Activated CD4-positive, alpha-beta T cell treated with anti-CD3 and anti-CD28 coated beads for 48 hours (primary cell): ENCODE data around the gene NUMBL.
"Not testable (repeated sequence)": the region's sequence is repeated elsewhere in the genome, so short reads cannot be mapped to it uniquely, and the experiment has no call there.

Experiments
- DNase-seq: peaks from one replicate; pipeline ENCODE4 v3.0.0-alpha.2; 2020

NUMBL gene

DNA sequence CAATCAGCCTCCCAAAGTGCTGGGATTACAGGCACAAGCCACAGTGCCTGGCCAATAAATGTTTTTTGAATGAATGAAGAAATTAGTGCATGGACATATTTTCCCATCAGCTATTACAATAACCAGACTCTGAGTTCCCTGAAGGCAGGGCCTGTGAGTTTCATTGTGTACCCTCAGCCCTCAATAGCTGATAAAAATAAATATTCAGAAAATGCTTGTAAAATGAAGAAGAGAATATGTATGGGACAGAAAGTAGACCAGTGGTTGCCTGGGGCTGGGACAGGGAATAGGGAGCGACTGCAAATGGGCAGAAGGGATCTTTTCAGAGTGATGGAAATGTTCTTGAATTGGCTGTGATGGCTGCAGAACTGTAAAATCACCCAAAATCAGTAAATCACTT is 28.8 kb downstream of the NUMBL start:
- no peak for DNase-seq

DNA sequence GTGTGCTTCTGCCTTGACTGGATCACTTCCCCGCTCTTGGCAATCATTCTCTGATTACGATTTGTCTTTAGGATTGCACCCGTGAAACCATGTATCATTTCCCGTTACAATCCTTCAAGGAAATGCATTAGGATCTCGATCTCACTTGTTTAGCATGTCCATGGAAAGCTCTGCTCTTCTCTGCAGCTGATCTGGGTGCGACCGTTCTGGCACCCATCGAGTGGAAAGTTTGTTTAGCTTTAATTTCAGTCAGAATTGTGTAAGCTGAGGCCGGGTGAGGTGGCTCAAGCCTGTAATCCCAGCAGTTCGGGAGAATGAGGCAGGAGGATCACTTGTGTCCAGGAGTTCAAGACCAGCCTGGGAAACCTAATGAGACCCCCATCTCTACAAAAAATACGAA is 30.9 kb downstream of the NUMBL start:
- no peak for DNase-seq

DNA sequence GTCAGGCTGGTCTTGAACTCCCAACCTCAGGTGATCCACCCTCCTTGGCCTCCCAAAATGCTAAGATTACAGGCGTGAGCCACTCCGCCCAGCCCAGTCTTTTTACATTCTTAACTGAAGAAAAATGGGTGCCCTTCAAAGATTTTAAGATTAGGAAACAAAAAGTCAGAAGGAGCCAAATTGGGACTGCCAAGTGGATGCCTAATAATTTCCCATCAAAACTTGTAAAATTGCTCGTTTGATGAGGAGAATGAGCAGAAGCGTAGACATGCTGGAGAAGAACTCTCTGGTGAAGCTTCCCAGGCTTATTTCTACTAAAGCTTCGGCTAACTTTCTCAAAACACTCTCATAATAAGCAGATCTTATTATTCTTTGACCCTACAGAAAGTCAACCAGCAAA is 31.3 kb downstream of the NUMBL start:
- no peak for DNase-seq

DNA sequence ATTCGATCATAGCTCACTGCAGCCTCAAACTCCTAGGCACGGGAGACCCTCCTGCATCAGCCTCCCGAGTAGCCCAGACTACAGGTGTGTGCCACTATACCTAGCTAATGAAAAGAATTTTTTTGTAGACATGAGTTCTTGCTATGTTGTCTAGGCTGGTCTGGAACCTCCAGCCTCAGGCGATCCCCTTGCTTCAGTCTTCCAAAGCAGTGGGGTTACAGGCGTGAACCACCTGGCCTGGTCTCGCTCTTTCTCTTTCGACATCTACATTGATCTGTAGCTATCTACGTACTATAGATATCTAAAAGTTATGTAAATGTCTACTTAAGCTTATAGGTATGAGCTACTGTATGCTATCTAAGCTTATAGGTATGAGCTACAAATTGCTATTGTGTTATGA is 32.4 kb downstream of the NUMBL start:
- DNase-seq, result no peak

DNA sequence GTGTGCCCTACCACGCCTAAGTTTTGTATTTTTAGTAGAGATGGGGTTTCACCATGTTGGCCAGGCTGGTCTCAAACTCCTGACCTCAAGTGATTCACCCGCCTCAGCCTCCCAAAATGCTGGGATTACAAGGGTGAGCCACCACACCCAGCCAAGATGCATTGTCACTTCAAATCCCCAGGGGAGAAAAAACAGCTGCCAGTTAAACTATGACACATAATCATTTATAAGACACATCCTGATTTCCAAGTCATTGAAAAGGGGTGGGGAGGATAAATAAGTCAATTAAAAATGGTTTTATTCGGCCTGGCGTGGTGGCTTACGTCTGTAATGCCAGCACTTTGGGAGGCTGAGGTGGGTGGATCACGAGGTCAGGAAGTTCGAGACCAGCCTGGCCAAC is 34.8 kb downstream of the NUMBL start:
- DNase-seq, result not testable (repeated sequence)

DNA sequence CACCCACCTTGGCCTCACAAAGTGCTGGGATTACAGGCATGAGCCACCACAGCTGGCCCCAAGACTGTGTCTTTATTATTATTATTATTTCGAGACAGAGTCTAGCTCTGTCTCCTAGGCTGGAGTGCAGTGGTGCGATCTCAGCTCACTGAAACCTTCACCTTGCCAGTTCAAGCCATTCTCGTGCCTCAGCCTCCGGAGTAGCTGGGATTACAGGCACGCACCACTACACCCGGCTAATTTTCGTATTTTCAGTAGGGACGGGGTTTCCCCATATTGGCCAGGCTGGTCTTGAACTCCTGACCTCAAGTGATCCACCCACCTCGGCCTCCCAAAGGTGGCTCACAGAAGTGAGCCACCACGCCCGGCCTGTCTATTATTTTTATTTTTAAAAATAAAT is 38.1 kb downstream of the NUMBL start:
- not testable (repeated sequence) for DNase-seq

DNA sequence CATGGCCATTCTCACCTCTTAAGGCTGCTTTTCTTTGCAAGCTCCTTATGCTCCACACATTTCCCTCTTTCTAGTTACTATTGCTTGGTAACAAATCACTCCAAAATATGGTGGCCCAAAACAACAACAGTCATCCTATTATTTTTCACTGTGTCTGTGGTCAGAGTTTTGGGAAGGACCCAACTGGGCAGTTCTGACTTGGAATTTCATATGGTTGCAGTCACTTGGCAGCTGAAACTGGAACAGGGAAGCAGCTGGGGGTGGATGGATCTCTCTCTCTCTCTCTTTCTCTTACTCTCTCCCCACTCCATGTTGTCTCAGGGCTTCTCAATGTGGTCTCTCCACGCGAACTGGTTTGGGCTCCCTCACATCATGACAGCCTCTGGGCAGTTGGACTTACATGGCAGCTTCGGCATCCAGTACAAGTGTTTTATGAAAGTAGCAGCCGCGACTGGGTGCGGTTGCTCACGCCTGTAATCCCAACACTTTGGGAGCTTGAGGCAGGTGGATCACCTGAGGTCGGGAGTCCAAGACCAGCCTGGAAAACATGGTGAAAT is 39.6 kb downstream of the NUMBL start:
- no peak for DNase-seq

DNA sequence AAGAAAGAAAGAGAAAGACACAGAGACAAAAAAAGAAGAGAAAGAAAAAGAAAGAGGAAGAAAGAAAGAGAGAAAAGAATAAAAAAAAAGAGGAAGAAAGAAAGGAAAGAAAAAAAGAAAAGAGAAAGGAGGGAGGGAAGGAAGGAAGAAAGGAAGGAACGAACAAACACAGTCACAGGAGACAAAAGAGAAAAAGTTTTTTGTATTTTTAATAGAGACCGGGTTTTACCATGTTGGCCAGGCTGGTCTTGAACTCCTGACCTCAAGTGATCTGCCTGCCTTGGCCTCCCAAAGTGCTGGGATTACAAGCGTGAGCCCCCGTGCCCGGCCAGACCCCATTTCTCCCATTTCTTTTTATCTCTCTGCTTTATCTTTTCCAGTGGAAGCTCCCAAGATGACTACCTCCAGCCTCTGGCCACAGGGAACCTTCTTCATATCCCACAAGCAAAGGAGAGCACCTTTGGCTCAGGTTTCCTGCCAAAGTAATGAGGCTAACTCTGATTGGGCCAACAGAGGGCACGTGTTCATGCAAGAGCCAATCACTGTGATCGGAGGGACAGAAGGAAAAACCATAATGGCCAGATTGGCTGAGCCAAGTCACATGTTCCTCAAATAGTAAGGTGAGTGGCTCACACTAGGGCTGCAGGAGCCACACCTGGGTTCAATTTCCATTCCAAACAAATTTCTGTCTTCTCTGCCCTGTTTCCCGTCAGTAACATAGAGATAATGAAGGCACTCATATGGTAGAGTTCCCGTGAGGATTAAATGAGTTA is 40.4 kb downstream of the NUMBL start:
- not testable (repeated sequence) for DNase-seq

DNA sequence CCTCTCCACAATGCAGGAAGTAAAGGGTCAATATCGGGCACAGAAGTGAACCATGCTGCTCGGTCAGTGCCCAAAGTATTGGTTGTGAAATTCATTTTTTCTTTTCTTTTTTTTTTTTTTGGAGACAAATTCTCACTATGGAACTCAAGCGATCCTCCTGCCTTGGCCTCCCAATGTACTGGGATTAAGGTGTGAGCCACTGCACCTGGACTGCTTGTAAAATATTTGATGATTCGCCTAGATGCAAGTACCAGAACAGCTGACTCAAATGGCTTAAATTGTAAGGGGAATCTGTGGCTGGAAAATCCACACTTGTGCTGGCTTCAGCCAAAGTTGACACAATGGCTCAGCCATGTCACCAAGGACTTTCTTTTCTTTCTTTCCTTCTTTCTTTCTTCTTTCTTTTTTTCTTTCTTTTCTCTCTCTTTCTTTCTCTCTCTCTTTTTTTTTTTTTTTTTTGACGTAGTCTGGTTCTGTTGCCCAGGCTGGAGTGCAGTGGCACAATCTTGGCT is 43.7 kb downstream of the NUMBL start:
- DNase-seq, result no peak

DNA sequence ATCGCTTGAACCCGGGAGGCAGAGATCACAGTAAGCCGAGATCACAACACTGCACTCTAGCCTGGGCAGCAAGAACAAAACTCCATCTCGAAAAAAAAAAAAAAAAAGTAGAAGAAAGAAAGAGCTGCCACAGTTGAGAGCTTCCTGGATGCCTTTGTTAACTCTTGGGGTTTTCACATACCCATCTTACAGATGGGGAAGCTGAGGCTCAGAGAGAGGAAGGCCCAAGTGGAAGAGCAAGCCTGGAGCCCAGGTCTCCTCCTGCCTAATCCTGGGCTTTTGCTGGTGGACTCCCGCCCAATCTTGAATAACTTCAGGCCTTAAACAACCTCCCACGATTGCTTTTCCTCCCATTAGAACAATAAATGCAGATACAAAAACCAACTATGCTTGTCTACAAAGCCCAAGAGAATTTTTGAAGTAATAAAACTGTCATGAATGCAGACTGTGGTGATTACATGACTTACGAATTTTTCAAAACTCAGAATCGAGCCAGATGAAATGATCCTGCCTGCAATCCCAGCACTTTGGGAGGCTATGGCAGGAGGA is 47.6 kb downstream of the NUMBL start:
- no peak for DNase-seq

DNA sequence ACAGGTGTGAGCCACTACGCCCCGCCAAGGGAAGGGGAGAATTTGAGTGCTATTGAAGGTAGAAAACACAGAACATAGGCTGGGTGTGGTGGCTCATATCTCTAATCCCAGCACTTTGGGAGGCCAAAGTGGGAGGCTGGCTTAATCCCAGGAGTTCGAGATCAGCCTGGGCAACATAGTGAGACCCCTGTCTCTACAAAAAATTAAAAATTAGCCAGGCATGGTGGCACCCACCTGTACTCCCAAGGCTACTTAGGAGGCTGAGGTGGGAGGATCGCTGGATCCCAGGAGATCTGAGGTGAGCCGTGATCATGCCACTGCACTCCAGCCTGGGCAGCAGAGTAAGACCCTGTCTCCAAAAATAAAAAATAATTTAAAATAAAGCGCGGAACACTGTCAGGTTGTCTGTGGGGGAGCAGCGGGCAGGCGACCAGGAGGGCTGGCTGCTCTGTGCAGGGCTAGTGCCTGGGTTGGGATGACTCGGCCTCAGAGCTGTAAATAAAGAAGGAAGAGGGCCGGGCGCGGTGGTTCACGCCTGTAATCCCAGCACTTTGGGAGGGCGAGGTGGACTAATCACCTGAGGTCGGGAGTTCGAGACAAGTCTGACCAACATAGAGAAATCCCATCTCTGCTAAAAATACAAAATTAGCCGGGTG is 48.3 kb downstream of the NUMBL start:
- no peak for DNase-seq

DNA sequence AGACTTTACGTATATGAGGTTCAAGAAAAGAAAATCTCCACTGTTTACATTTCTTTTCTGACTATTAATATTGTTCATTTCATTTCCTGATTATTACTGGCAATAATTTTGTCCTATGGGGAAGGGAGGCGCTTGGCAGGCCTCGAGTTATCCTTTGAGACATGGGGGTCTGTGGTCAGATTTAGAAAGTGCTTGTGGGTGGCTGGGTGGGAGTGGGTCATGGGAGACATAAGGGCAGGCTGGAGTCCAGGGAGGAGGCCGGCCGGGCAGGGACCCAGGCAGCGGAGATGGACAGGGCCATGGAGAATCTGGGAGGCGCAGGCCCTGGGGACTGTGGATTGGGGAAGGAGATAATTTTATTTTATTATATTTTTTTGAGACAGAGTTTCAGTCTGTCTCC is 49.2 kb downstream of the NUMBL start:
- no peak for DNase-seq

DNA sequence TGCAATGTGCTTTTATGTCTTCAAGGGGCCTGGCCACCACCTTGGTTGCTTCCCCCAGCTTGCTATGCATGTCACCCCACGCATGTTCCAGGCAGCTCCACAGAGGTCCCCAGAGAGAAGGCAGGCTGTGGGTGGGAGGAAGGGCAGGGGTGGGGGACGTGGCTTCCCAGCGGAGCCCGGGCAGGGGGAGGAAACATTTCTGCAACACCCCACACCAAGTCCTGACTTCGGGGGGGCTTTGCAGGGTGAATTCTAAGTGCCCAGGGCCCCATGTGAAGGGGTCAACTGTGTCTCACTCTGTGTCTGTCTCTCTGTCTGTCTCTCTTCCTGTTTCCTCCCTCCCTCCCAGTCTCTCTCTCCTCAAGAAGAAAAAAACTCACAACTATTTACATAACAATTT is 49.7 kb downstream of the NUMBL start:
- DNase-seq, result no peak

DNA sequence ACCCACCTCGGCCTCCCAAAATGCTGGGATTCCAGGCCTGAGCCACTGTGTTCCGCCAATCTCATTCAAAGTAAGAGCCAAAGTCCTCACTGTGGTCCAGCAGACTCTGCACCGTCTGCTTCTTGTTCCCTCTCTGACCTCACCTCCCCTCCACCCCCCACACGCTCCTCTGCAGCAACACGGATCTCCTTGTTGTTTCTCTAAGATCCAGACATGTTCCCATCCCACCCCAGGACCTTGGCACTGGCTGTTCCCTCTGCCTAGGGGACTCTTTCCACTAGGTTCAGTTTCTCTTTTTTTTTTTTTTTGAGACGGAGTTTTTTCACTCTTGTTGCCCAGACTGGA is 50.8 kb downstream of the NUMBL start:
- DNase-seq, result no peak

DNA sequence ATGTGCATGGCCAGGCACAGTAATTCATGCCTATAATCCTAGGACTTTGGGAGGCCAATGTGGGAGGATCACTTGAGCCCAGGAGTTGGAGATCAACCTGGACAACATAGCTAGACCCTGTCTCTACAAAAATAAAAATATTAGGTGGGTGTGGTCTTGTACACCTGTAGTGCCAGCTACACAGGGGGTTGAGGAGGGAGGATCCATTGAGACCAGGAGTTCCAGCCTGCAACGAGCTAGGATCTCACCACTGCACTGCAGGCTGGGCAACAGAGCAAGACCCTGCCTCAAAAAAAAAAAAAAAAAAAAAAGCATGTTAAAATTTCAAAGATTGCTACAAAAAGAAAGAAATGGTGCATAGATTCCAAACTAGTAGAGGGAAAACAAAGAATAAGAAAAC is 52.1 kb downstream of the NUMBL start:
- no peak for DNase-seq

DNA sequence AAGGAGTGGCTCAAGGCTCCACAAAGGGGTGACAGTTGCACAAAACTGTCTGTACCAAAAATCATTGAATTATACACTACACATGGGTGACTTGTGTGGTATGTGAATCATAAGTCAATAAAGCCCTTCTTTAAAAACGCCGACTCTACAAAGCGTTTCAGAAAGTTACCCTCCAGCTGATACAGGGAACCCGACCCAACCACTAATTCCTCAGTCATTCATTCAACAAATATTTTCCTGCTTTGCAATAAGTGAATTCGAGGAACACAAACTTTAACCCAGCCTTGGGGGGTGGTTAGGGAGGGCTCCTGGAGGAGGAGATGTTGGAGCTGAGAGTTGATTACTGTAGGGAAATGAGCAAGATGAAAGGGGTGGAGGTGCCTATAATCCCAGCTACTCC is 57.2 kb downstream of the NUMBL start:
- no peak for DNase-seq

DNA sequence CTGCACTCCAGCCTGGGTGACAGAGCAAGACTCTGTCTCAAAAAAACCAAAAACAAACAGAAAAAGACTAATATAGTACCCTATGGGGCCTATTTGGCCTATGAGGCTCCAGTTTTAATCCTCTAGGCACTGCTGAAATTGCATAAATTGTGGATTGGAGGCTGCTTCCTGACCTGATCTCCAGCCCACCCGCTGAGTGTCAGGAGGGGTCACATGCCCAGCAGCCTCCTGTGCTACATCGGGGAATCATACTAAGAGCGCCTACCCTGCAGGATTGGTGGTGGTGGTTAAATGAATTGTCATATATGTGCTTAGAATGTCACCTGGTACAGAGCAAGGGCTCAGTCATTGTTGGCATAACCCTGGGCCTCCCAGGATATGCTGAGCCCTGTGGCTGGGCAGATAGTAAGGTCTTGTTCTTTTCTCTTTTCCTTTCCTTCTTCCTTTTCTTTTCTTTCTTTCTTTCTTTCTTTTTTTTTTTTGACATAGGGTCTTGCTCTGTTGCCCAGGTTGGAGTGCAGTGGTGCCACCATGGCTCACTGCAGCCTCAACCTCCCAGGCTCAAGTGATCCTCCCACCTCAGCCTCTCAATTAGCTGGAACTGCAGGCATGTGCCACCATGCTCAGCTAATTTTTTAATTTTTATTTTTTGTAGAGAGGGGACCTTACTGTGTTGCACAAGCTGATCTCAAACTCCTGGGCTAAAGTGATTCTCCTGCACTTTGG is 58.0 kb downstream of the NUMBL start:
- no peak for DNase-seq

DNA sequence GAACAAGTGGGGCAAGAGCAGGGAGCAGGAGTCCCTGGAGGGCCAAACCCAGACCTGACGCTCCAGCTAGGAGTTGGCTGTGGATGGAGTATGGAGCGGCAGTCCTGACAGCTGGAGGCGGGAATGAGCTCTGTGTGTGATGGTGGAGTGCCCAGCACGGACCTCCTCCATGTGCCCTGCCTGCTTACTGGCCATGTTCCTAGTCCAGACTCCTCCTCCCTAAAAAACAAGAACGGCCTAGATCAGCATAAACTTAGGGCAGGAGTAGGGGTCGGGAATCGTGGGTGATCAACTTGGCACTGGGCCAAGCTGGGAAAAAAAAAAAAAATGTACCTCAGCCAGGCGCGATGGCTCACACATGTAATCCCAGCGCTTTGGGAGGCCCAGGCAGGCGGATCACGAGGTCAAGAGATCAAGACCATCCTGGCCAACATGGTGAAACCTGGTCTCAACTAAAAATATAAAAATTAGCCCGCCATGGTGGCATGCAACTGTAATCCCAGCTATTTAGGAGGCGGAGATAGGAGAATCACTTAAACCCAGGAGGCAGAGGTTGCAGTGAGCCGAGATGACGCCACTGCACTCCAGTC is 59.8 kb downstream of the NUMBL start:
- no peak for DNase-seq

DNA sequence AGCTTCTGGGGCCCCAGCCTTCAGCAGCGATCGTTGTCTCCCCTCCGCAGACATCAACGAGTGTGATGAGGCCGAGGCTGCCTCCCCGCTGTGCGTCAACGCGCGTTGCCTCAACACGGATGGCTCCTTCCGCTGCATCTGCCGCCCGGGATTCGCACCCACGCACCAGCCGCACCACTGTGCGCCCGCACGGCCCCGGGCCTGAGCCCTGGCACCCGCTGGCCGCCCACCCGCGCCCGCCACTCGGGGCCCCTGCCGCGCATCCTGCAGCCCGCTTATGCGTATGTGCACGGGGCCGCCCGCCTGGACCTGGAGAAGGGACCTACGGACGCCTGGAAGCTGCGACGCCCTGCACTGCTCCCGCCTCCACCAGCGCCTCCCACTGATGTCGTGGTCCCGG is 61.1 kb downstream of the NUMBL start:
- no peak for DNase-seq

DNA sequence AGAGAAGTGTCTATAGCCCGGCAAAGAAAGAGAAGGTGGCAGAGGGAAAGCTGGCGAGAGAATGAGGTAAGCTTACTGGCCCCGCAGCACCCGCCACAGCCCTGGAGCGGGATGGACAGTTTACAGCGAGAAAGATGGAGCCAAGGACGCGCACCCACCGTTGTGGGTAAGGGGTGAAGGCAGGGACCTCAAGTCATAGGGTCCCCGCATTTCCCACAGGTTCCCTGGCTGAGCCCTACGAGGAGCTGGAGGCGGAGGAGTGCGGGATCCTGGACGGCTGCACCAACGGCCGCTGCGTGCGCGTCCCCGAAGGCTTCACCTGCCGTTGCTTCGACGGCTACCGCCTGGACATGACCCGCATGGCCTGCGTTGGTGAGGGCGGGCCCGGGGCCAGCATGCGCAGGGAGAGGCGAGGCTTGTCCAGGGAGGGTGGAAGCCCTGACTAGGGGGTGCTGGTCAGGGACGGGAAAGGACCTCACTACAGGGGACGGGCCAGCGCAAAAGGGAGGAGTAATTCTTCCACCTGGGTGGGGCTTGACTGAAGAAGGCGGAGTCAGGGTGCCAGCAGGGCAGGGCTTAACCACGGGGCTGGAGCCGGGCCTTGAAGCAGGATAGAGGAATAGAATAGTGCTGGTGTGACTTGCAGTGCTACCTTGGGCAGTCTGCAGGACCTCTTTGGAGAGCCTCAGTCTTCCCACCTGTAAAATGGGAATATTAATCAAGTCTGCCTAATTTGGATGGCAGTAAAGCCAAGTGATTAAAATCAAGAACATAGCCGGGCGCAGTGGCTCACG is 62.8 kb downstream of the NUMBL start:
- no peak for DNase-seq

DNA sequence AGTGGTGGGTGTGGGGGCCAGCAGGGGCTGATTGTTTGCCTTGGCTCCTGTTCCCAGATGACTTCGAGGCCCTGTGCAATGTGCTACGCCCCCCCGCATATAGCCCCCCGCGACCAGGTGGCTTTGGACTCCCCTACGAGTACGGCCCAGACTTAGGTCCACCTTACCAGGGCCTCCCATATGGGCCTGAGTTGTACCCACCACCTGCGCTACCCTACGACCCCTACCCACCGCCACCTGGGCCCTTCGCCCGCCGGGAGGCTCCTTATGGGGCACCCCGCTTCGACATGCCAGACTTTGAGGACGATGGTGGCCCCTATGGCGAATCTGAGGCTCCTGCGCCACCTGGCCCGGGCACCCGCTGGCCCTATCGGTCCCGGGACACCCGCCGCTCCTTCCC is 63.5 kb downstream of the NUMBL start:
- no peak for DNase-seq
